H9 (cell line): Measurements from ENCODE around the gene RMI2. TPM values are rescaled to one million over a fixed set of nuclear protein-coding genes. Genes with fewer than 3 reads are reported as not detected.

Source experiments
- DNase-seq: peaks from one replicate; pipeline ENCODE4 v3.0.0-alpha.2; 2017
- H2AFZ ChIP-seq: one replicate; pipeline ENCODE4 v1.6.1; 2013; ENCODE audit warnings: mild to moderate bottlenecking, low read length, control low read depth, moderate library complexity
- H2AK5ac ChIP-seq: 2 replicates; pipeline ENCODE4 v1.6.1; 2013; ENCODE audit warnings: low read length, control low read depth, mixed read lengths; ENCODE audit not compliant: insufficient read length
- H2BK120ac ChIP-seq: one replicate; pipeline ENCODE4 v1.6.1; 2013; ENCODE audit warnings: low read depth, mild to moderate bottlenecking, low read length, control low read depth, inconsistent platforms; ENCODE audit not compliant: poor library complexity, severe bottlenecking
- H2BK12ac ChIP-seq: 2 replicates; pipeline ENCODE4 v1.6.1; 2013; ENCODE audit warnings: low read length, control low read depth, mixed read lengths, low read depth; ENCODE audit not compliant: insufficient read length
- H2BK15ac ChIP-seq: 2 replicates; pipeline ENCODE4 v1.6.1; 2013; ENCODE audit warnings: low read depth, low read length, control low read depth
- H2BK20ac ChIP-seq: one replicate; pipeline ENCODE4 v1.6.1; 2013; ENCODE audit warnings: low read depth, mild to moderate bottlenecking, low read length, control low read depth, inconsistent platforms; ENCODE audit not compliant: poor library complexity, severe bottlenecking
- H2BK5ac ChIP-seq: 2 replicates; pipeline ENCODE4 v1.6.1; 2013; ENCODE audit warnings: low read length, control low read depth, mixed read lengths; ENCODE audit not compliant: insufficient read length
- H3K14ac ChIP-seq: 2 replicates; pipeline ENCODE4 v1.6.1; 2013; ENCODE audit warnings: low read length, control low read depth; ENCODE audit not compliant: insufficient read depth
- H3K18ac ChIP-seq: 2 replicates; pipeline ENCODE4 v1.6.1; 2013; ENCODE audit warnings: low read depth, mild to moderate bottlenecking, mixed read lengths, low read length, control low read depth; ENCODE audit not compliant: insufficient read length
- H3K23ac ChIP-seq: 2 replicates; pipeline ENCODE4 v1.6.1; 2013; ENCODE audit warnings: low read length, control low read depth, mixed read lengths, low read depth; ENCODE audit not compliant: insufficient read length
- H3K23me2 ChIP-seq: 2 replicates; pipeline ENCODE4 v1.6.1; 2013; ENCODE audit warnings: low read depth, mild to moderate bottlenecking, mixed read lengths, low read length, control low read depth; ENCODE audit not compliant: insufficient read length, poor library complexity, severe bottlenecking
- H3K27ac ChIP-seq: 2 replicates; pipeline ENCODE4 v1.5.1; 2013; ENCODE audit warnings: low read length, control low read depth, mixed read lengths, low read depth; ENCODE audit not compliant: insufficient read length
- H3K27me3 ChIP-seq: 2 replicates; pipeline ENCODE4 v1.6.1; 2013; ENCODE audit warnings: low read length, control low read depth, inconsistent platforms; ENCODE audit not compliant: insufficient read depth
- H3K4ac ChIP-seq: 2 replicates; pipeline ENCODE4 v1.6.1; 2013; ENCODE audit warnings: low read depth, mild to moderate bottlenecking, control low read depth, inconsistent platforms, low read length, moderate library complexity
- H3K4me1 ChIP-seq: 2 replicates; pipeline ENCODE4 v1.6.1; 2013; ENCODE audit warnings: low read length, control low read depth, inconsistent platforms; ENCODE audit not compliant: insufficient read depth
- H3K4me2 ChIP-seq: 2 replicates; pipeline ENCODE4 v1.6.1; 2013; ENCODE audit warnings: low read length, control low read depth, mixed read lengths; ENCODE audit not compliant: insufficient read length, insufficient read depth
- H3K56ac ChIP-seq: 2 replicates; pipeline ENCODE4 v1.6.1; 2013; ENCODE audit warnings: low read depth, mild to moderate bottlenecking, mixed read lengths, low read length, control low read depth; ENCODE audit not compliant: insufficient read length
- H3K79me1 ChIP-seq: 2 replicates; pipeline ENCODE4 v1.6.1; 2013; ENCODE audit warnings: low read depth, mild to moderate bottlenecking, moderate library complexity, low read length, control low read depth, inconsistent platforms; ENCODE audit not compliant: insufficient read depth, poor library complexity, severe bottlenecking
- H3K79me2 ChIP-seq: 2 replicates; pipeline ENCODE4 v1.6.1; 2013; ENCODE audit warnings: low read length, control low read depth, inconsistent platforms; ENCODE audit not compliant: insufficient read depth
- H3K9ac ChIP-seq: 2 replicates; pipeline ENCODE4 v1.6.1; 2013; ENCODE audit warnings: low read length, control low read depth, mixed read lengths; ENCODE audit not compliant: insufficient read length; ENCODE audit errors: extremely low read depth
- H3K9me3 ChIP-seq: one replicate; pipeline ENCODE4 v1.6.1; 2013; ENCODE audit warnings: low read depth, low read length, inconsistent platforms; ENCODE audit not compliant: control insufficient read depth
- H3T11ph ChIP-seq: one replicate; pipeline ENCODE4 v1.6.1; 2013; ENCODE audit warnings: mild to moderate bottlenecking, low read length, control low read depth, inconsistent platforms
- H4K20me1 ChIP-seq: one replicate; pipeline ENCODE4 v1.6.1; 2013; ENCODE audit not compliant: control insufficient read depth, insufficient read length, insufficient read depth
- H4K5ac ChIP-seq: 2 replicates; pipeline ENCODE4 v1.6.1; 2013; ENCODE audit warnings: low read depth, mild to moderate bottlenecking, mixed read lengths, low read length, control low read depth; ENCODE audit not compliant: insufficient read length
- H4K8ac ChIP-seq: replicated peaks from 2 replicates; pipeline ENCODE4 v1.6.1; 2013; ENCODE audit warnings: low read length, control low read depth, mixed read lengths, low read depth; ENCODE audit not compliant: insufficient read length
- H4K91ac ChIP-seq: 2 replicates; pipeline ENCODE4 v1.6.1; 2013; ENCODE audit warnings: low read depth, mild to moderate bottlenecking, moderate library complexity, mixed read lengths, low read length, control low read depth; ENCODE audit not compliant: insufficient read length
- H3K27ac Mint-ChIP-seq, 3 experiments: 2 replicates in 2 of 3; 3 replicates in 1 of 3; pipeline ENCODE4 v1.8.0; 2020 to 2021; ENCODE audit warnings: mixed read lengths in 3 of 3, mild to moderate bottlenecking in 1 of 3, moderate library complexity in 1 of 3
- H3K27me3 Mint-ChIP-seq: 2 replicates; pipeline ENCODE4 v1.8.0; 2021; ENCODE audit warnings: low read depth, mild to moderate bottlenecking, moderate library complexity, mixed read lengths
- H3K36me3 Mint-ChIP-seq, 3 experiments: 2 replicates in 2 of 3; 3 replicates in 1 of 3; pipeline ENCODE4 v1.8.0; 2020 to 2021; ENCODE audit warnings: low read depth in 3 of 3, mixed read lengths in 3 of 3; ENCODE audit not compliant: insufficient read depth in 1 of 3
- H3K4me1 Mint-ChIP-seq, 2 experiments: 2 replicates each; pipeline ENCODE4 v1.8.0; 2020; ENCODE audit warnings: mixed read lengths in 2 of 2
- H3K4me3 Mint-ChIP-seq, 2 experiments: 2 replicates in 1 of 2; 3 replicates in 1 of 2; pipeline ENCODE4 v1.8.0; 2020 to 2021; ENCODE audit warnings: mild to moderate bottlenecking in 2 of 2, mixed read lengths in 2 of 2, moderate library complexity in 1 of 2
- H3K9me3 Mint-ChIP-seq, 2 experiments: 2 replicates in 1 of 2; 3 replicates in 1 of 2; pipeline ENCODE4 v1.8.0; 2020; ENCODE audit warnings: mild to moderate bottlenecking in 2 of 2, mixed read lengths in 2 of 2, moderate library complexity in 1 of 2
- WGBS: extraction: QIAGEN DNeasy Blood & Tissue Kit; methylation state at CpG from one replicate; pipeline ENCODE4 v1.1.7; 2013; ENCODE audit warnings: missing lambda C conversion rate, low lambda C conversion rate, mixed read lengths; ENCODE audit not compliant: insufficient read length; ENCODE audit errors: extremely low coverage; 5-methylcytosine and 5-hydroxymethylcytosine counted together
- total RNA-seq: library from RNA; stranded (reverse); gene quantifications from 2 replicates; pipeline ENCODE4 v1.2.1, GENCODE V29; 2021
- TF ChIP-seq, protein P1 (sequence below): fragments of 200-600 bp; sonication (generic); conservative IDR thresholded peaks from 3 replicates; pipeline ENCODE4 v1.8.0; 2021; ENCODE audit warnings: antibody characterized with exemption, mild to moderate bottlenecking

RMI2 gene
- total RNA-seq, 1 experiment from 2014 or later = 57.6 TPM

DNA sequence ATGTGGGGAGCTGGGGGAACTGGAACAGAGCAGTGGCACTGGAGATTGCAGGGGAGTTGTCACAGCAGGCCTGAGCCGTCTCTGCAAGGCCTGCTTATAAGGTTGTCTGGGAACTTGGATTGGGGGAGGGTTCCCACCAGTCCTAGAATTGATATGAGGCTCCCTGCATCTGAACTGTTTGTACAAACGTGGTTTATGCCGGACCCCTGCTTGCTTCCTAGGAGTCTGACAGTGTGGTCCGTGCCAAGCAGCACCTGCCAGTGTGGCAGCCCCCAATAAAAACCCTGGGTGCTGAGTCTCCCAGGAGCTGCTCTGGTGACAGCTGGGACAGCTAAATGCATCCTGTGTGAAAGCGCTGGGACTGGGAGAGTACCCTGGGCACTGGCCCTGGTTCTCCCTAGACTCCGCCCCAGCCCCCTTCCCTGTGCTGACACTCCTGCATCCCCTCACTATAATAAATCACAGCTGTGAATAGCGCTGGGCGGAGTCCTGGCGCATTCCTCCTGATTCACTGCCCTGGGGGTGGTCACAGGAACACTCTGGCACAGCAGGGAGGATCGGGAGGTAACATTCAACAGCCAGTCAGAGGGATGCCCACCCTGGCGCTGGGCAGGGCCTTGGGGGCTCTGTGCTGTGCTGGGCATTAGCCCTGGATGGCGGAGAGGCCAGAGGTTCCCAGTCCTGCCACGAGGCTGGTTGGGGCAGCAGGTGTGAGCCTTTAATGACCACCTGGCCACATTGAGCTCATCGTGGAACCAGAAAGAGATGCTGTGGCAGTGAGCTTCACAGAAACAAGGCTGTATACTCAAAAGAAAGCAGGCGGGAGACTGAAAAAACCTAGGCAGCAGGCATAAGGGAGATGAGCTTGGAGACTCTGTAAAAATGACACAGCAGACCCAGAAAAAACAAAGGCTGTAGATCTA lies 45.6 kb downstream of the RMI2 start:
- H3K27ac Mint-ChIP-seq = peak overlapping the region in 2 of 3 experiments; percentile 20 to 69; a peak in 4 of 7 replicates
- H3K23me2 ChIP-seq = no peaks in the 10 kb centered on the region
- TF ChIP-seq, protein P1, sequence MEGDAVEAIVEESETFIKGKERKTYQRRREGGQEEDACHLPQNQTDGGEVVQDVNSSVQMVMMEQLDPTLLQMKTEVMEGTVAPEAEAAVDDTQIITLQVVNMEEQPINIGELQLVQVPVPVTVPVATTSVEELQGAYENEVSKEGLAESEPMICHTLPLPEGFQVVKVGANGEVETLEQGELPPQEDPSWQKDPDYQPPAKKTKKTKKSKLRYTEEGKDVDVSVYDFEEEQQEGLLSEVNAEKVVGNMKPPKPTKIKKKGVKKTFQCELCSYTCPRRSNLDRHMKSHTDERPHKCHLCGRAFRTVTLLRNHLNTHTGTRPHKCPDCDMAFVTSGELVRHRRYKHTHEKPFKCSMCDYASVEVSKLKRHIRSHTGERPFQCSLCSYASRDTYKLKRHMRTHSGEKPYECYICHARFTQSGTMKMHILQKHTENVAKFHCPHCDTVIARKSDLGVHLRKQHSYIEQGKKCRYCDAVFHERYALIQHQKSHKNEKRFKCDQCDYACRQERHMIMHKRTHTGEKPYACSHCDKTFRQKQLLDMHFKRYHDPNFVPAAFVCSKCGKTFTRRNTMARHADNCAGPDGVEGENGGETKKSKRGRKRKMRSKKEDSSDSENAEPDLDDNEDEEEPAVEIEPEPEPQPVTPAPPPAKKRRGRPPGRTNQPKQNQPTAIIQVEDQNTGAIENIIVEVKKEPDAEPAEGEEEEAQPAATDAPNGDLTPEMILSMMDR = no peak

More for the DNA sequence above, 45.6 kb downstream of the RMI2 start:
- no peaks in the 10 kb centered on the region for H3K9me3 Mint-ChIP-seq
- Histone ChIP-seq H2BK5ac (no peak overlapping the region), H2AK5ac (no peak overlapping the region), H4K91ac (no peak overlapping the region), H3K27ac (no peak overlapping the region), H3K14ac (0 out of 2 replicates have a peak overlapping the region, but pooled peaks have one; percentile 6), H3K18ac (no peak overlapping the region), H2BK120ac (no peak overlapping the region), H3K9me3 (no peaks in the 10 kb centered on the region), H4K5ac (no peak overlapping the region), H4K8ac (no peak overlapping the region), H3K4ac (no peak overlapping the region), H3K79me1 (no peaks in the 10 kb centered on the region), H3K9ac (no peak overlapping the region), H3T11ph (no peak overlapping the region), H2BK15ac (no peak overlapping the region), H3K27me3 (no peaks in the 10 kb centered on the region), H3K4me2 (no peak overlapping the region), H2BK12ac (no peak overlapping the region), H3K79me2 (no peaks in the 10 kb centered on the region), H3K23ac (no peak overlapping the region), H3K4me1 (no peaks in the 10 kb centered on the region; the same call in 1 of the 2 replicates), H4K20me1 (no peaks in the 10 kb centered on the region), H2AFZ (no peak overlapping the region), H3K56ac (no peak overlapping the region), H2BK20ac (no peak overlapping the region)
- peaks cover 30 to 41% of the 10 kb centered on the region in 2 experiments for H3K4me1 Mint-ChIP-seq
- peaks cover 8% of the 10 kb centered on the region for H3K27me3 Mint-ChIP-seq
- no peaks in the 10 kb centered on the region for H3K36me3 Mint-ChIP-seq
- no peak for DNase-seq
- no CpG with 5 or more reads among the region's 15 CpGs for WGBS
- peak overlapping the region in 1 of 2 experiments; percentile 1; a peak in 1 of 5 replicates for H3K4me3 Mint-ChIP-seq
